GM12874 (cell line): Measurements from ENCODE around the gene TECTA.

Experiments used
- CTCF ChIP-seq: IDR thresholded peaks from 2 replicates; pipeline ENCODE4 v1.5.1; 2011; ENCODE audit warnings: low read depth, mild to moderate bottlenecking, control low read depth, low read length, moderate library complexity; ENCODE audit not compliant: insufficient read depth

TECTA gene

GRCh38 chr11:121194731-121195596, 93.9 kb downstream of the TECTA start:
- peak; percentile 70 for TF ChIP-seq CTCF

GRCh38 chr11:121198491-121198890, 97.4 kb downstream of the TECTA start:
- TF ChIP-seq CTCF, result no peak

GRCh38 chr11:121199516-121199915, 98.5 kb downstream of the TECTA start:
- TF ChIP-seq CTCF, result no peak

GRCh38 chr11:121206810-121207209, 105.8 kb downstream of the TECTA start:
- no peak for TF ChIP-seq CTCF

GRCh38 chr11:121207485-121208115, 106.6 kb downstream of the TECTA start:
- TF ChIP-seq CTCF, result no peak

GRCh38 chr11:121210445-121211080, 109.5 kb downstream of the TECTA start:
- TF ChIP-seq CTCF, result no peak

GRCh38 chr11:121211626-121212025, 110.6 kb downstream of the TECTA start:
- TF ChIP-seq CTCF, result no peak
